Anterior cingulate cortex (tissue), 58 donors: ENCODE data around the gene PAIP2B.
"Not testable (repeated sequence)": the region's sequence is repeated elsewhere in the genome, so short reads cannot be mapped to it uniquely, and the experiment has no call there.

ENCODE experiments used
- DNase-seq, 58 donors: peaks; one replicate each; lab custom pipeline; 2025; lab: John Stamatoyannopoulos, UW

Gene PAIP2B

DNA sequence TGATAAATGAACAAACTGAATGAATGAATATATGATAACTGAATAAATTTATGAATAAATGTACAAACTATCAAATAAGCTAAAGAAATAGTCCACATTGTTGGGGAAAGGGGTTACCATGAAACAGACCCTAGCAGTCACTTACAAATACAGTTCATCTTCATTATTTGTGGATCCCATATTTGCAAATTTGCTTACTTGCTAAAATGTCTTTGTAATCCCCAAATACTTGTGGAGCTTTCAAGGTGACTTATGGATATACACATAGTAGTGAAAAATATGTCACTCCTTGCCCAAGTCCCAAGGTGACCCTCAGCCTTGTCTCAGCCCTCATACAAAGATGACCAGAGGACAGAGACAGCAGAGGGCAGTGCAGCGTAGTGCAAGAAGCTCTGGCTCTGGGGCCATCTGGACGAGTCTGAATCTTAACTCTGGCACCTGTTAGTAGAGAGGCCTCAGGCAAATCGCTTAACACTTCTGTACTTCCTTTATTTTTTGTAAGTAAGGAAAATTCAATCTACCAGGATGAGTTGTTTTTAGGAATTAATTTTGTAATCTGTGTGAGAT, 3.1 kb downstream of the PAIP2B start:
- peak in 54 of 58 donors; percentile 8 to 82 (median 54) for DNase-seq

DNA sequence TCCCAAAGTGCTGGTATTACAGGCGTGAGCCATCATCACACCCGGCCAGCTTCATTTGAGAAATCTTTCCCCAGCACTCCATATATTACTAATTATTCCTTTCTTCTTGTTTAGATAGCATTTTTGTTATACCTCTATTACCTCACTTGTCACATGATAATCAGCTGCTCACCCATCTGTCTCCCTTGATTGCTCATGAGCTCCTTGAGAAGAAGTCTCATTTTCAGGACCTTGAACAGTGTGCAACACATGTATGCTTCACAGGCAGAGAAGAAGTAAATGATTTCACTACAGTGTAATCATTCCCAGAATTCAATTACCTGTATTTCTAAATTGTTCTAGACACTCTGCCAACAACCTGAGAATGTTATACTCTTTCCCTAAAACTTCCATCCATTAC, 6.2 kb downstream of the PAIP2B start:
- DNase-seq = no peak

DNA sequence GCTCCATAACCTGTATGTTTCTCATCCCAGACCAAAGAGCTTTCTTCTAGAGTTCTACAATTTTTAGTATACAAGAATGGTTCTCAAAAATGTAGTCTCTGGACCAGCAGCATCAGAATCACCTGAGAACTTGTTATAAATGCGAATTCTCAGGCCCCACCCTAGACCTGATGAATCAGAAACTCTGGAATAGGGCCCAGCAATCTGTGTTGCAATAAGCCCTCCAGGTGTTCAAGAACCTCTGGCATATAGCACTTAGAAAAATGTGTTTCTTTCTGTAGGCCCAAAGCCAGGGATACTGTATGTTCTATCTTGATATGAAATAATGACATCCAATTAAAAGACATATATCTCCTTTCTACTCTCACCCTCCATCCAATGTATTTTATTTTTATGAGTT, 10.4 kb downstream of the PAIP2B start:
- no peak for DNase-seq

DNA sequence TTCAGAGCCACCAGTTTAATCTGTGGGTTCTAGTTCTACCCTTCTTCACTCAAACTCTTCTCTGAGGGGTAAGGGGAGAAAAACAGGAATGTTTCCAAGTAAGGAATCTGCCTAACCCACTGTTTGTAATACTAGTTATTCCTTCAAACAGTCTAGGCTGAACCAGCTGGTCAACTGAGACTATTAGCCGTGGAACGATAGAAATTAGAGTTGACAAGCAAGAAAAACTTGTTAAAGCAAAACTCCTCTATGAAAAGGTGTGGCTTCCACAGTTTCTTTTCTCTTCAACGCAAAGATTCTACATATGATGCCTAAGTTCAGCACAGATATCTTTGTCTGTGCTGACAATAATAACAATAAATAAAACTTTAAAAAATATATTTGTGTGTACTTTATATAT, 11.5 kb downstream of the PAIP2B start:
- DNase-seq = no peak

GRCh38 chr2:71212336-71212735, 14.6 kb downstream of the PAIP2B start:
- DNase-seq = no peak

- no peak for DNase-seq
Observed at GRCh38 chr2:71210292-71210691, 16.6 kb downstream of the PAIP2B start.

- DNase-seq = no peak
Observed at GRCh38 chr2:71208756-71209155, 18.1 kb downstream of the PAIP2B start.

DNA sequence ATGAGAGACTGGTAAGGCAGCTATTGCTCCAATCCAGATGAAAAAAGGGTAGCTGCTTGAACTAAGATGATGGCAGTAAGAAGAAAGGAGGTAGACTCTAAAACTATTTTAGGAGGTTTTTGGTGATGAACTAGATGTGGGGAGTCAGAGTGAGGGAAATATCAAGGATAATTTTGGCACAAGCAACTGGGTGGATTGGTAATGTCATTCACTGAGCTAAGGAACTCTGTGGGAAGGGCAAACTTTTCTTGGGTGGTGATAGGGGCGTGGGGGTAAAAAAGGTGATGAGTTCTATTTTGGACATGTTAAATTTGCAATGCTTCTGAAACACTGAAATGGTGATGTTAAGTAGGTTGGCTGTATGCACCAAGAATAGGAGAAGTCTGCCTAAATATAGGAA, 19.3 kb downstream of the PAIP2B start:
- DNase-seq = no peak

DNA sequence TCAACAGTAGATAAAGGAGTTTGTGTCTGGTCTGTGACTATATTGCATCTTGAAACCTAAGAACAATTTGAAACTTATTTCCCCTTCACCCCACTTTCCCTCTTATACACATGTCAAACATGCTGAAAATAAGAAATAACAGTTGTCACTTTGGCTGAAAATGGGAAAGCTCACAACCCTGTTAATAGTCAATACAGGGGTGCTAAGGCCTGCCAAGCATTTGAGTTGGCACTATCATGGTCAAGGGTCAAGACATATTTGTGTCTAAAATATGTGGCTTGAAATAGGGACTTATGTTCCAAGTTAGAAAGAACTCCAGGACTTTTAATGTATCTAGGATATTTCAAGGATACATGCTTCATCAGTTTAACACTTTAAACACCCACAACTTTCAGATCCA, 20.6 kb downstream of the PAIP2B start:
- DNase-seq = no peak

DNA sequence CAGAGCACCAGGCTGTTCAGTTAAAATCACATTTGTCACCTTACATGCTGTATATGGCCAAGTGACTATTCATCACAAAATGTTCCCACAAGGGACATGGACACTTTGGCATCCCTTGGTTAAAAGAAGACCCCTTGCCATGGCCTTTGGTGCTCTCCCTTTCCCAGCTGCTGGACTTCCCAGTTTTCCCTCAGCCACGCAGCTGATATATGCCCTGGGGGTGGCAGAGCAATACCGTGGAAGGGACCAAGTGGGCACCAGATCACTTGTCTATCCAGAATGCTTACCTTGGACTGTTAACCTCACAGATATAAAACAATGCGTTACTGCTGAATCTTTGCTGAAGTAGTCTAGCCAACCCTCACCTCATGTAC, 35.3 kb downstream of the PAIP2B start:
- DNase-seq = no peak

- peak in 10 of 58 donors; percentile 1 to 57 (median 5) for DNase-seq
Observed at GRCh38 chr2:71190656-71191569, 36.0 kb downstream of the PAIP2B start.

DNA sequence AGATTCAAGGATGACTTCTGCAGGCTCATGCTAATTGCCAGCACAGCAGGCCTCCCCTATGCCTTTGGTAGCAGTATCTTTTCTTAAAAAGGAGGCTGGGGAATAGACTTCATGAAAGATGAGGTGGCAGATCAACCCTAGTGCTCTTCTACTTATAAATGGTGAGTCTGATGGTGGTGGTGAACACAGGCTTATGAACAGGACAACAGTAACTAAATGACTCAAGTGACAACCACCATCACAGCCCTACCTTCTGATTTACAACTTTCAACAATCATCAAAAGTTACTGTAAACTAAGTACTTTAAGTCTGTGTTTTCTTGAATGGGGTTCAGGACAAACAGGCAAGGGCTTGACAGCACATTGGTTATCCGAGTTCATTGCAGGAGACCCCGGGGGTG, 39.3 kb downstream of the PAIP2B start:
- no peak for DNase-seq

GRCh38 chr2:71186973-71187372, 39.9 kb downstream of the PAIP2B start:
- no peak for DNase-seq

GRCh38 chr2:71183306-71184115, 43.4 kb downstream of the PAIP2B start:
- DNase-seq = not testable (repeated sequence)

DNA sequence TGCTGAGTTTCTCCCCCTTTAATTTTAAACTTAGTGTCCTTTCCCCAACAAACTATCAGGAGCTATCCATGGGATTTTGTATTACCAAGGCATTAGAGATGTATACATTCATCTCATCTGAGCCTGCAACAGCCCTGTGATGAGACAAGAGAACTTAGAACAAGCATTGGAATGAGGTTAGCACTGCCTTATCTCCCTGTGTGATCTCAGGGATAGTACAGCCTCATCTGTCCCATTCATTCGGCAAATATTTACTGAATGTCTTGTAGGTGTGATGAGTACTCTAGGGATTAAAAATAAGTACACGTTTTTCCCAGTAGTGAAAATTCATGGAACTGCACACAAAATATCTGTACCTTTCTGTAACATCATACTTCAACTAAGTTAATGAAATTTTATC, 45.6 kb downstream of the PAIP2B start:
- no peak for DNase-seq

DNA sequence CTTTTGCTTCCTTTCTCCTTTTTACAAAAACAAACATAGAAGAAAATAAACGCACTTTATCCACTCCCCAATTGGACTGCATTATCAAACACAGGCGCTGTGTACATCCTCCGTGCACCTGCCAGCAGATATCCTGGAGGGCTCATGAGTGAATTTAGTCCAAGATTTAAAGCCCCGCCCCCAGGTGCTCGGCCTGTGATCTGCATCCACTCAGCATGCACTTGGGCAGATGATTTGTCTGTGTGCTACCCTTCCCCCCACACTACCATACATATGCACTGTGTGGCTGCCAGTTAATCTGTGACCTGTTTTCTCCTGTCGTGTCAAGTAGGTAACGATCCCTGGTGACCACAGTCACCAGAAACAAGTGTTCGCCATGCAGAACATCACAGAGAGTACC, 48.1 kb downstream of the PAIP2B start:
- not testable (repeated sequence) for DNase-seq

DNA sequence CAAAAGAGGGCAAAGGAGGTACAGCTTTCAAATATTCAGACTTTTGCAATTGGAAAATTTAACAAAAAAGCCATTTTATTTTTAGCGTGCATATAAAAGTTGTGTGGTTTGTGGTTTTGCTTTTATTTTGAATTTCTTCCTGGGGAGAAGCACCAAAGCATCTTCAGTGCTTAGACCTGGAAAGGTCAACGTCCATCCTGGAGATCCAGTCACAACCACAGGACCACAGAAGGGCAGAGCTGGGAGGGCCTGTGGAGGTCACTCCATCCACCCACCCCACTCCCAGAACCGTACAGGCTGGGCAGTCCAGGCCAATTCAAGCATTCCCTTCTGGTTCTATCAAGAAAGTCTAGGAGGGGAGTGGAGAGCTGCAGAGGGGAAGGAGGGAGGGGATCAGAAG, 52.7 kb downstream of the PAIP2B start:
- no peak for DNase-seq

DNA sequence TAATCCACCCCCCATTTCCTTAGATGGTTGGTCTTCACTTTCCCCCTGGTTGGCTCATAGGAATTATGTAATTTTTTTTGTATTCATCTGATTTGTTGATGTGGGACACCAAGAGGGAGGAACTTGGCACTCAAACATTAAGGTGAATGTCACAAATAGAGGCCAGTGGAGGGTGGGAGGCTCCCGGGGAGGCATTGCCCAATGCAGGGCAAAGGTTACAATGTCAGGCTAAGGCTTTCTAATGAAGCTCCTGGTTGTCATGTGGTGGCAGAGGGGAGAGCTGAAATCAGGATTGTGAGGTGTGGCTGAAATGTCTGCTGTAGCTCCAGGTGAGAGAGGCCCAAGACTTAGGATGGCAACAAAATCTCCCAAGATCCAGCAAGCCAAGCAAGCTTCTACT, 53.8 kb downstream of the PAIP2B start:
- no peak for DNase-seq

GRCh38 chr2:71166812-71167211, 60.1 kb downstream of the PAIP2B start:
- DNase-seq = peak in 1 of 58 donors; percentile 32

DNA sequence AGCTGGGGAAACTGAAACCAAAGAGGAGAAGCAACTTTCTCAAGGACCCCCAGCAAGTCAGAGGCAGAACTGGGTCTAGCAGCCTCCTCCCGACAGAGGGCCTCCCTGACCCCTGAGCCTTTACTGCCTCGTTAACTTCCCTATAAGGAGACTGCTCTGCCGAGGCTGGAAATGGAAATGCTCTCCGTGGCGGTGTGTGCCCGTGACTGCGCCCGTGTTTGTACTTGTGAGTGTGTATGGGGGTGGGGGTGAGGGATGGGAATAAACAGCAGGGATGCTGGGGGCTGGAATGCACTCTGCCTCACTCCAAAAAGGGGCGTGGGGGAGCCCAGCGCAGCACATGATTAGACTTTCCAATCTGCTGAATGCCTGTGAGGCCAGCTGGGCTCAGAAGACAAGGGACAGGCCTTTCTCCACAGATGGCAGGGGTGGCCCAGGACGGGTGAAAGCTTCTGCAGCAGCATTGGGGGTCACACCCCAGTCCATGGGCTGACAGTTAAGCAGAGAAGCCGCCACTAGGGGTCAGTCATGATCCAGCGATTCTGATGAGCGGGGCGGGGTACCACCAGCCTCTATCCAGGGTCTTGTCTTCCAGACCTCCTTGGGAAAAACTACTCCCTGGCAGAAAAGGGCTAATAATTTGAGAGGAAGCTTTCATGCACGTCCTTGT, 69.6 kb downstream of the PAIP2B start:
- peak in 40 of 58 donors; percentile 3 to 72 (median 24) for DNase-seq

GRCh38 chr2:71156573-71156972, 70.3 kb downstream of the PAIP2B start:
- DNase-seq = no peak
